Measurements from ENCODE around the gene EXOSC10.

- TF ChIP-seq JUNB (IDR thresholded peaks at IDR 0.05; ENCODE audit: unreplicated experiment) (no peak), EZH2 (IDR thresholded peaks at IDR 0.05; ENCODE audit: low read depth, unreplicated experiment) (no peak), EZH2phosphoT487 (IDR thresholded peaks at IDR 0.05; ENCODE audit: unreplicated experiment) (no peak), POLR2AphosphoS5 (IDR thresholded peaks at IDR 0.05; ENCODE audit: low read depth) (no peak), STAT1 (IDR thresholded peaks at IDR 0.05; ENCODE audit: unreplicated experiment) (no peak)
- TF ChIP-seq, protein P1, sequence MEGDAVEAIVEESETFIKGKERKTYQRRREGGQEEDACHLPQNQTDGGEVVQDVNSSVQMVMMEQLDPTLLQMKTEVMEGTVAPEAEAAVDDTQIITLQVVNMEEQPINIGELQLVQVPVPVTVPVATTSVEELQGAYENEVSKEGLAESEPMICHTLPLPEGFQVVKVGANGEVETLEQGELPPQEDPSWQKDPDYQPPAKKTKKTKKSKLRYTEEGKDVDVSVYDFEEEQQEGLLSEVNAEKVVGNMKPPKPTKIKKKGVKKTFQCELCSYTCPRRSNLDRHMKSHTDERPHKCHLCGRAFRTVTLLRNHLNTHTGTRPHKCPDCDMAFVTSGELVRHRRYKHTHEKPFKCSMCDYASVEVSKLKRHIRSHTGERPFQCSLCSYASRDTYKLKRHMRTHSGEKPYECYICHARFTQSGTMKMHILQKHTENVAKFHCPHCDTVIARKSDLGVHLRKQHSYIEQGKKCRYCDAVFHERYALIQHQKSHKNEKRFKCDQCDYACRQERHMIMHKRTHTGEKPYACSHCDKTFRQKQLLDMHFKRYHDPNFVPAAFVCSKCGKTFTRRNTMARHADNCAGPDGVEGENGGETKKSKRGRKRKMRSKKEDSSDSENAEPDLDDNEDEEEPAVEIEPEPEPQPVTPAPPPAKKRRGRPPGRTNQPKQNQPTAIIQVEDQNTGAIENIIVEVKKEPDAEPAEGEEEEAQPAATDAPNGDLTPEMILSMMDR (conservative IDR thresholded peaks at IDR 0.05; ENCODE audit: low read depth in 2 of 2) = no peak
- TF ChIP-seq, protein P2, sequence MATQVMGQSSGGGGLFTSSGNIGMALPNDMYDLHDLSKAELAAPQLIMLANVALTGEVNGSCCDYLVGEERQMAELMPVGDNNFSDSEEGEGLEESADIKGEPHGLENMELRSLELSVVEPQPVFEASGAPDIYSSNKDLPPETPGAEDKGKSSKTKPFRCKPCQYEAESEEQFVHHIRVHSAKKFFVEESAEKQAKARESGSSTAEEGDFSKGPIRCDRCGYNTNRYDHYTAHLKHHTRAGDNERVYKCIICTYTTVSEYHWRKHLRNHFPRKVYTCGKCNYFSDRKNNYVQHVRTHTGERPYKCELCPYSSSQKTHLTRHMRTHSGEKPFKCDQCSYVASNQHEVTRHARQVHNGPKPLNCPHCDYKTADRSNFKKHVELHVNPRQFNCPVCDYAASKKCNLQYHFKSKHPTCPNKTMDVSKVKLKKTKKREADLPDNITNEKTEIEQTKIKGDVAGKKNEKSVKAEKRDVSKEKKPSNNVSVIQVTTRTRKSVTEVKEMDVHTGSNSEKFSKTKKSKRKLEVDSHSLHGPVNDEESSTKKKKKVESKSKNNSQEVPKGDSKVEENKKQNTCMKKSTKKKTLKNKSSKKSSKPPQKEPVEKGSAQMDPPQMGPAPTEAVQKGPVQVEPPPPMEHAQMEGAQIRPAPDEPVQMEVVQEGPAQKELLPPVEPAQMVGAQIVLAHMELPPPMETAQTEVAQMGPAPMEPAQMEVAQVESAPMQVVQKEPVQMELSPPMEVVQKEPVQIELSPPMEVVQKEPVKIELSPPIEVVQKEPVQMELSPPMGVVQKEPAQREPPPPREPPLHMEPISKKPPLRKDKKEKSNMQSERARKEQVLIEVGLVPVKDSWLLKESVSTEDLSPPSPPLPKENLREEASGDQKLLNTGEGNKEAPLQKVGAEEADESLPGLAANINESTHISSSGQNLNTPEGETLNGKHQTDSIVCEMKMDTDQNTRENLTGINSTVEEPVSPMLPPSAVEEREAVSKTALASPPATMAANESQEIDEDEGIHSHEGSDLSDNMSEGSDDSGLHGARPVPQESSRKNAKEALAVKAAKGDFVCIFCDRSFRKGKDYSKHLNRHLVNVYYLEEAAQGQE (IDR thresholded peaks at IDR 0.05; ENCODE audit: unreplicated experiment) = no peak
Observed at GRCh38 chr1:11126569-11126968, 26.9 kb upstream of the EXOSC10 start.
